HK-2 (cell line): ENCODE measurements around the gene ARID4B.
"Not testable (repeated sequence)": the region's sequence is repeated elsewhere in the genome, so short reads cannot be mapped to it uniquely, and the experiment has no call there.

ENCODE experiments used
- DNase-seq: peaks from one replicate; pipeline ENCODE4 v3.0.0-alpha.2; 2018; ENCODE audit not compliant: unreplicated experiment

ARID4B gene

GRCh38 chr1:235327559-235328270 lies at the start of gene ARID4B:
Gene ARID4B, minus strand, starts transcription at chr1:235328179. Its CDS starts 1,260 bp downstream, at chr1:235326919.
- DNase-seq = no peak

GRCh38 chr1:235375919-235376605 lies 48.1 kb upstream of the ARID4B start:
- no peak for DNase-seq

- DNase-seq = no peak
Measured at GRCh38 chr1:235369802-235370201, 41.8 kb upstream of the ARID4B start.

- no peak for DNase-seq
Measured at GRCh38 chr1:235368428-235368827, 40.4 kb upstream of the ARID4B start.

- peak; percentile 99 for DNase-seq
Measured at GRCh38 chr1:235367000-235367908, 39.3 kb upstream of the ARID4B start, which contains the start of gene TBCE. Gene TBCE, plus strand, starts transcription at chr1:235367427. Its CDS starts 12,623 bp downstream, at chr1:235380050.

GRCh38 chr1:235366286-235366685 lies 38.3 kb upstream of the ARID4B start:
- no peak for DNase-seq

GRCh38 chr1:235364189-235364588 lies 36.2 kb upstream of the ARID4B start:
- DNase-seq = not testable (repeated sequence)

GRCh38 chr1:235358899-235359298 lies 30.9 kb upstream of the ARID4B start:
- DNase-seq = no peak

GRCh38 chr1:235357485-235358373 lies 29.8 kb upstream of the ARID4B start:
- no peak for DNase-seq

- no peak for DNase-seq
Measured at GRCh38 chr1:235351898-235352297, 23.9 kb upstream of the ARID4B start.

GRCh38 chr1:235351441-235351840 lies 23.5 kb upstream of the ARID4B start:
- DNase-seq = no peak

- DNase-seq = no peak
Measured at GRCh38 chr1:235343726-235344125, 15.7 kb upstream of the ARID4B start.

GRCh38 chr1:235342471-235342870 lies 14.5 kb upstream of the ARID4B start:
- no peak for DNase-seq

GRCh38 chr1:235342039-235342438 lies 14.1 kb upstream of the ARID4B start:
- no peak for DNase-seq

- no peak for DNase-seq
Measured at GRCh38 chr1:235341334-235341733, 13.4 kb upstream of the ARID4B start.

GRCh38 chr1:235339746-235340145 lies 11.8 kb upstream of the ARID4B start:
- DNase-seq = no peak

- DNase-seq = no peak
Measured at GRCh38 chr1:235336903-235337302, 8.9 kb upstream of the ARID4B start.

GRCh38 chr1:235331401-235331800 lies 3.4 kb upstream of the ARID4B start:
- DNase-seq = no peak

GRCh38 chr1:235330918-235331285 lies 2.9 kb upstream of the ARID4B start:
- no peak for DNase-seq

GRCh38 chr1:235329139-235329902 lies 1.3 kb upstream of the ARID4B start:
- DNase-seq = peak; percentile 60
